ENCODE data around the gene RBM19. TPM values are rescaled to one million over a fixed set of nuclear protein-coding genes. Genes with fewer than 3 reads are reported as not detected.
"Not testable (repeated sequence)": the region's sequence is repeated elsewhere in the genome, so short reads cannot be mapped to it uniquely, and the experiment has no call there.

The RBM19 gene
- 24.1 TPM for polyA plus RNA-seq (2012; ENCODE audit: insufficient read depth, insufficient read length)

GRCh38 chr12:113965951-113966797 is at the start of gene RBM19:
Gene RBM19 (minus strand): TSS chr12:113966325. CDS start chr12:113966227, 98 bp downstream.
- H3K4me3 ChIP-seq (ENCODE audit: low read length): peak within 1 kb of the TSS; percentile 98
- DNase-seq (ENCODE audit: low read depth, low spot score): peak; percentile 96

GRCh38 chr12:114015851-114016250 is 49.7 kb upstream of the RBM19 start:
- H3K4me3 ChIP-seq (ENCODE audit: low read length): no peak overlapping the region
- no peak for DNase-seq (ENCODE audit: low read depth, low spot score)

- no peak overlapping the region for H3K4me3 ChIP-seq (ENCODE audit: low read length)
- peak; percentile 22 for DNase-seq (ENCODE audit: low read depth, low spot score)
Observed at GRCh38 chr12:114013575-114014345, 47.6 kb upstream of the RBM19 start.

GRCh38 chr12:114012744-114013431 is 46.8 kb upstream of the RBM19 start:
- no peak overlapping the region for H3K4me3 ChIP-seq (ENCODE audit: low read length)
- DNase-seq (ENCODE audit: low read depth, low spot score): no peak

- no peak overlapping the region for H3K4me3 ChIP-seq (ENCODE audit: low read length)
- no peak for DNase-seq (ENCODE audit: low read depth, low spot score)
Observed at GRCh38 chr12:114011711-114012110, 45.6 kb upstream of the RBM19 start.

- no peak overlapping the region for H3K4me3 ChIP-seq (ENCODE audit: low read length)
- DNase-seq (ENCODE audit: low read depth, low spot score): no peak
Observed at GRCh38 chr12:114006482-114007425, 40.6 kb upstream of the RBM19 start.

GRCh38 chr12:114004402-114004801 is 38.3 kb upstream of the RBM19 start:
- DNase-seq (ENCODE audit: low read depth, low spot score): no peak
- H3K4me3 ChIP-seq (ENCODE audit: low read length): no peak overlapping the region

- no peak for DNase-seq (ENCODE audit: low read depth, low spot score)
Observed at GRCh38 chr12:114003286-114003685, 37.2 kb upstream of the RBM19 start.

GRCh38 chr12:114001511-114002340 is 35.6 kb upstream of the RBM19 start:
- no peak overlapping the region for H3K4me3 ChIP-seq (ENCODE audit: low read length)
- DNase-seq (ENCODE audit: low read depth, low spot score): no peak

More at GRCh38 chr12:114003286-114003685, 37.2 kb upstream of the RBM19 start:
- H3K4me3 ChIP-seq (ENCODE audit: low read length): no peak overlapping the region

- H3K4me3 ChIP-seq (ENCODE audit: low read length): no peak overlapping the region
- DNase-seq (ENCODE audit: low read depth, low spot score): no peak
Observed at GRCh38 chr12:114000861-114001260, 34.7 kb upstream of the RBM19 start.

- not testable (repeated sequence) for DNase-seq (ENCODE audit: low read depth, low spot score); H3K4me3 ChIP-seq (ENCODE audit: low read length)
Observed at GRCh38 chr12:114000261-114000660, 34.1 kb upstream of the RBM19 start.

GRCh38 chr12:113997365-113997764 is 31.2 kb upstream of the RBM19 start:
- H3K4me3 ChIP-seq (ENCODE audit: low read length): no peak overlapping the region
- DNase-seq (ENCODE audit: low read depth, low spot score): no peak

GRCh38 chr12:113996026-113996425 is 29.9 kb upstream of the RBM19 start:
- no peak overlapping the region for H3K4me3 ChIP-seq (ENCODE audit: low read length)
- no peak for DNase-seq (ENCODE audit: low read depth, low spot score)

GRCh38 chr12:113994051-113994450 is 27.9 kb upstream of the RBM19 start:
- DNase-seq (ENCODE audit: low read depth, low spot score): no peak
- no peak overlapping the region for H3K4me3 ChIP-seq (ENCODE audit: low read length)

- H3K4me3 ChIP-seq (ENCODE audit: low read length); DNase-seq (ENCODE audit: low read depth, low spot score): not testable (repeated sequence)
Observed at GRCh38 chr12:113992751-113993150, 26.6 kb upstream of the RBM19 start.

GRCh38 chr12:113991224-113992044 is 25.3 kb upstream of the RBM19 start:
- no peak overlapping the region for H3K4me3 ChIP-seq (ENCODE audit: low read length)
- DNase-seq (ENCODE audit: low read depth, low spot score): no peak

All from Jurkat, Clone E6-1 (cell line).